ENCODE data around the gene PLEKHJ1. TPM values are rescaled to one million over a fixed set of nuclear protein-coding genes. Genes with fewer than 3 reads are reported as not detected.

Gene PLEKHJ1
- total and polyA plus RNA-seq, 4 donors = 22.2 to 44.5 (median 37.0) TPM

GRCh38 chr19:2252055-2252796 lies 16.1 kb upstream of the PLEKHJ1 start:
- WGBS = 10% methylated on average over 74 of the region's 74 CpGs
- Histone ChIP-seq H3K27ac (ENCODE audit: low read depth in 1 of 2, low read length in 2 of 2) (no peak overlapping the region), H3K4me1 (ENCODE audit: control insufficient read depth in 4 of 4, insufficient read depth in 4 of 4, low read length in 3 of 4) (peaks cover 11 to 48% (median 26%) of the 10 kb centered on the region in 4 donors), H3K4me3 (ENCODE audit: low read depth in 1 of 3, low read length in 3 of 3) (peak overlapping the region in 1 of 3 donors; percentile 1), H3K36me3 (ENCODE audit: control insufficient read depth in 4 of 4, insufficient read depth in 3 of 4, low read depth in 1 of 4, low read length in 3 of 4) (peaks cover 0 to 10% (median 5%) of the 10 kb centered on the region in 4 donors), H3K9me3 (ENCODE audit: control insufficient read depth in 4 of 4, low read length in 3 of 4) (no peaks in the 10 kb centered on the region), H3K9ac (ENCODE audit: low read depth in 1 of 2, low read length in 2 of 2) (no peak overlapping the region), H3K27me3 (ENCODE audit: control insufficient read depth in 4 of 4, insufficient read depth in 4 of 4, low read length in 3 of 4) (peaks cover 0 to 28% (median 1%) of the 10 kb centered on the region in 4 donors)
- DNase-seq (ENCODE audit: low spot score) = no peak
- TF ChIP-seq TAF1 (conservative IDR thresholded peaks at IDR 0.05) (no peak), ATF3 (IDR thresholded peaks at IDR 0.05) (no peak), NR2F2 (IDR thresholded peaks at IDR 0.05) (no peak), FOXA2 (IDR thresholded peaks at IDR 0.05) (no peak), HNF4A (conservative IDR thresholded peaks at IDR 0.05) (no peak), MAX (IDR thresholded peaks at IDR 0.05) (no peak), YY1 (IDR thresholded peaks at IDR 0.05) (no peak), ZBTB33 (IDR thresholded peaks at IDR 0.05) (no peak), JUND (IDR thresholded peaks at IDR 0.05) (no peak), CTCF (IDR thresholded peaks at IDR 0.05; ENCODE audit: low read depth, low read length, missing input control) (no peak), RAD21 (IDR thresholded peaks at IDR 0.05) (no peak), FOXA1 (IDR thresholded peaks at IDR 0.05) (no peak), HNF4G (IDR thresholded peaks at IDR 0.05) (no peak), RXRA (IDR thresholded peaks at IDR 0.05) (no peak), EGR1 (IDR thresholded peaks at IDR 0.05; ENCODE audit: low read depth in 2 of 2) (no peak), SP1 (IDR thresholded peaks at IDR 0.05) (no peak), GABPA (IDR thresholded peaks at IDR 0.05 in 1 of 2, conservative IDR thresholded peaks at IDR 0.05 in 1 of 2) (no peak), REST (IDR thresholded peaks at IDR 0.05) (no peak)
